A673 (cell line): ENCODE measurements around the gene PDLIM5. TPM values are rescaled to one million over a fixed set of nuclear protein-coding genes. Genes with fewer than 3 reads are reported as not detected.

Experiments used
- BruUV-seq: library from RNA; stranded (reverse); fragments of 400-500 nt; replicated peaks from 2 replicates; lab custom pipeline; 2021; lab: Mats Ljungman, UMichigan
- CTCF ChIA-PET: fragments of 300-600 bp; sonication (Branson Sonifier 250); formaldehyde crosslinking; loops from one replicate; lab custom pipeline; 2022; ENCODE audit warnings: antibody characterized with exemption; lab: Charles Lee
- POLR2A ChIA-PET: fragments of 300-600 bp; sonication (Branson Sonifier 250); formaldehyde crosslinking; loops from one replicate; lab custom pipeline; 2022; ENCODE audit warnings: antibody characterized with exemption; ENCODE audit not compliant: low non-redundant PET; lab: Charles Lee
- DNase-seq: peaks from one replicate; pipeline ENCODE4 v3.0.0-alpha.2; 2015; ENCODE audit warnings: low spot score
- H3K27ac ChIP-seq: fragments of 200-600 bp; sonication (generic); 2 replicates; pipeline ENCODE4 v1.5.1; 2016; ENCODE audit warnings: mixed run types, low read depth, mild to moderate bottlenecking, mixed read lengths, antibody characterized with exemption, low read length; ENCODE audit not compliant: poor library complexity, severe bottlenecking
- H3K27me3 ChIP-seq: fragments of 200-600 bp; sonication (generic); replicated peaks from 2 replicates; pipeline ENCODE4 v1.6.1; 2017; ENCODE audit warnings: mixed run types, low read depth, mild to moderate bottlenecking, mixed read lengths, antibody characterized with exemption, low read length; ENCODE audit not compliant: insufficient read depth, poor library complexity
- H3K36me3 ChIP-seq: fragments of 200-600 bp; sonication (generic); 2 replicates; pipeline ENCODE4 v1.6.1; 2016; ENCODE audit warnings: mixed run types, mild to moderate bottlenecking, mixed read lengths, antibody characterized with exemption, low read length; ENCODE audit not compliant: insufficient read depth, poor library complexity, severe bottlenecking
- H3K4me1 ChIP-seq: fragments of 200-600 bp; sonication (generic); 2 replicates; pipeline ENCODE4 v1.6.1; 2017; ENCODE audit warnings: mixed run types, mild to moderate bottlenecking, mixed read lengths, antibody characterized with exemption, low read length; ENCODE audit not compliant: insufficient read depth, poor library complexity, severe bottlenecking
- H3K4me3 ChIP-seq: fragments of 200-600 bp; sonication (generic); 2 replicates; pipeline ENCODE4 v1.5.1; 2016; ENCODE audit warnings: low read depth, mixed run types, mild to moderate bottlenecking, mixed read lengths, low read length; ENCODE audit not compliant: poor library complexity, severe bottlenecking
- H3K9me3 ChIP-seq: fragments of 200-600 bp; sonication (generic); 2 replicates; pipeline ENCODE4 v1.6.1; 2016; ENCODE audit warnings: mixed run types, low read depth, mild to moderate bottlenecking, mixed read lengths, antibody characterized with exemption, low read length; ENCODE audit not compliant: poor library complexity, severe bottlenecking
- EZH2 ChIP-seq: fragments of 200-600 bp; sonication (generic); IDR thresholded peaks from 2 replicates; pipeline ENCODE4 v1.6.1; 2017; ENCODE audit warnings: borderline replicate concordance, low read depth, mild to moderate bottlenecking, mixed read lengths, antibody characterized with exemption, low read length; ENCODE audit not compliant: poor library complexity, severe bottlenecking
- intact Hi-C: fragments of 100-400 bp; cut with micrococcal nuclease; formaldehyde crosslinking; loops from one replicate; pipeline ENCODE4 v1.10.0; 2022; ENCODE audit not compliant: unreplicated experiment
- total RNA-seq: library from RNA; stranded (reverse); gene quantifications from 2 replicates; pipeline ENCODE4 v1.2.3, GENCODE V29; 2021
- TF ChIP-seq, protein P1 (sequence below): fragments of 300-800, 200-600 bp; sonication (generic); conservative IDR thresholded peaks from 2 replicates; pipeline ENCODE4 v1.5.1; 2017; ENCODE audit warnings: low read depth, mild to moderate bottlenecking, antibody characterized with exemption, low read length, moderate library complexity, mixed read lengths

Gene PDLIM5
- total RNA-seq, 1 experiment from 2014 or later: 174 TPM

DNA sequence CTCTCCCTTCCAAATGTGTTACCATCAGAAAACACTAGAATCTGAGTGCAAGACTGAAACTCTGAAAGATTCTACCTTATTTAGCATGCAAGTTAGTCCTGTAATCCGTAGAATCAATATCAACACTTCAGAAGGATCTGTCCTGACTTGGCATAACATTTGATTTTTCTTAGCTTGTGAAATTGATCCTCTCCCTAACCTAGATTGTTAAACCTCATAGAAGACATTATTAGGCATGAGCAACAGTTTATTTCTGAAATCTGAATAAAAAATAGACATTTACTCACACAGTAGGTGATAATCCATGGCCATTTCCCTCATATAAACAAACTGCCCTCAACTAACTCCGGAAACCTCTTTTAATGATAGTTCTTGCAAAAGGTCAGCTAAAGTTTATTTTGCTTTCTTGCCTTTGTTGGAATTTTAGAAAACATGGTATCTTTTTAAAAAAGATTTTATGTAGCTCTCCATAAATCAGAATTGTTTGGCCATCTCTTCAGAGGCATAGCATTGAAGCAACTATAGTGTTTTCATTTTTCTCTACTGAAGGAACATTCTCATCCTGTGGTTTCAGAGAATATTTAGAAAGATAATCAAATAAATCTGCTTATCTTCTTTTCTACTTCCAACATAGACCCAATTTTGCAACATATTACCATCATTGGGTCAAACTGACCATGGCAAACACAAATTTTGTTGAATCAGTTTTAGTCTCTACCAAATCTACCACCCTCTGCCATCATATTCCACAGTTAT is 38.5 kb upstream of the PDLIM5 start:
- Histone ChIP-seq H3K9me3 (peaks cover 7% of the 10 kb centered on the region), H3K27me3 (no peaks in the 10 kb centered on the region), H3K27ac (peak overlapping the region; percentile 100), H3K36me3 (no peaks in the 10 kb centered on the region), H3K4me3 (peak overlapping the region; percentile 21), H3K4me1 (peaks cover 57% of the 10 kb centered on the region)
- TF ChIP-seq, protein P1, sequence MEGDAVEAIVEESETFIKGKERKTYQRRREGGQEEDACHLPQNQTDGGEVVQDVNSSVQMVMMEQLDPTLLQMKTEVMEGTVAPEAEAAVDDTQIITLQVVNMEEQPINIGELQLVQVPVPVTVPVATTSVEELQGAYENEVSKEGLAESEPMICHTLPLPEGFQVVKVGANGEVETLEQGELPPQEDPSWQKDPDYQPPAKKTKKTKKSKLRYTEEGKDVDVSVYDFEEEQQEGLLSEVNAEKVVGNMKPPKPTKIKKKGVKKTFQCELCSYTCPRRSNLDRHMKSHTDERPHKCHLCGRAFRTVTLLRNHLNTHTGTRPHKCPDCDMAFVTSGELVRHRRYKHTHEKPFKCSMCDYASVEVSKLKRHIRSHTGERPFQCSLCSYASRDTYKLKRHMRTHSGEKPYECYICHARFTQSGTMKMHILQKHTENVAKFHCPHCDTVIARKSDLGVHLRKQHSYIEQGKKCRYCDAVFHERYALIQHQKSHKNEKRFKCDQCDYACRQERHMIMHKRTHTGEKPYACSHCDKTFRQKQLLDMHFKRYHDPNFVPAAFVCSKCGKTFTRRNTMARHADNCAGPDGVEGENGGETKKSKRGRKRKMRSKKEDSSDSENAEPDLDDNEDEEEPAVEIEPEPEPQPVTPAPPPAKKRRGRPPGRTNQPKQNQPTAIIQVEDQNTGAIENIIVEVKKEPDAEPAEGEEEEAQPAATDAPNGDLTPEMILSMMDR: no peak
- TF ChIP-seq EZH2: no peak
- no peak for DNase-seq
- intact Hi-C loops: loop anchor here (2.0 to 10.0 kb wide), 5 partner anchors 38 to 1142 kb away; partner anchors contain the start of gene PDLIM5
- no TSS peak for BruUV-seq
- POLR2A ChIA-PET: no interaction called here
- CTCF ChIA-PET: no interaction called here

- Histone ChIP-seq H3K27me3 (no peaks in the 10 kb centered on the region), H3K36me3 (no peaks in the 10 kb centered on the region), H3K4me1 (peaks cover 44% of the 10 kb centered on the region), H3K4me3 (no peak overlapping the region), H3K9me3 (peaks cover 7% of the 10 kb centered on the region), H3K27ac (peak overlapping the region; percentile 100)
- no peak for TF ChIP-seq EZH2
- TF ChIP-seq, protein P1: no peak
- no peak for DNase-seq
- intact Hi-C loops: loop anchor here (5.0 to 10.0 kb wide), 3 partner anchors 547 to 1140 kb away; no protein-coding TSS in a partner anchor
- ChIA-PET CTCF (no interaction called here), POLR2A (no interaction called here)
- no TSS peak for BruUV-seq
These were observed 36.8 kb upstream of the PDLIM5 start for GRCh38 chr4:94414907-94415306.

GRCh38 chr4:94415448-94415847 is 36.3 kb upstream of the PDLIM5 start:
- peaks cover 7% of the 10 kb centered on the region for H3K9me3 ChIP-seq
- H3K4me1 ChIP-seq: peaks cover 43% of the 10 kb centered on the region
- no peak overlapping the region for H3K27ac ChIP-seq
- CTCF ChIA-PET: no interaction called here
- H3K36me3 ChIP-seq: no peaks in the 10 kb centered on the region
- intact Hi-C loops: loop anchor here (10.0 kb wide), 2 partner anchors 669 to 1139 kb away; no protein-coding TSS in a partner anchor
- no peak for DNase-seq
- H3K27me3 ChIP-seq: no peaks in the 10 kb centered on the region
- TF ChIP-seq, protein P1: no peak
- no peak for TF ChIP-seq EZH2
- H3K4me3 ChIP-seq: no peak overlapping the region
- POLR2A ChIA-PET: no interaction called here
- no TSS peak for BruUV-seq
